ENCODE data around the gene VPS37B. TPM values are rescaled to one million over a fixed set of nuclear protein-coding genes. Genes with fewer than 3 reads are reported as not detected.

The VPS37B gene
- total RNA-seq, 4 donors from 2014 or later, result 21.2 to 52.4 (median 38.1) TPM

DNA sequence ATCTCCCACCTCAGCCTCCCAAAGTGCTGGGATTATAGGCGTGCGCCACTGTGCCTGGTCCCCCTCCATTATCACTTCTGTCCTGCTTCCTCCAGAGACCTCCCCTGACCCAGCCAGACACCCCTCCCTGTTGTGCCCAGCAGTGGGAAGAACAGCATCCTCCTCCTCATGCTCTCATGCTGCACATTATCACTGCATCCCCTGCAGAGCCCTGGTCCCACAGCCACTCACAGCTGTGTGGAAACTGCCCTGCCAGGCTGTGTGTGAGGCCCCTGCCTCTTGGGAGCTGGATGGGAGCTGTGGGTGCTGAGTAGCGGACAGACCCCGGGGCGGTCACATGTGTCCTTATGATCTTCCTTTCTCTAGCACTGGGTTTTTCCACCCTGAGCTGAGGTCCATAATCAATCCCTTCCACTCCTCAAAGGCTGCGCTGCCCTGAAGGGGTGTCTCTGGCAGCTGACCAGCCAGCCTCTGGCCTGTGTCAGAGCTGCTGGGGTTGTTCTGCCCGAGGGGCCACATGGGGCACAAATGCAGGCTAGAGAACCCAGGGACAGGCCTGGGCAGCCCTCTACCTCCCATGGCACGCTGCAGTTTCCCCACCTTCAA is 51.5 kb downstream of the VPS37B start:
- intact Hi-C loops (cut with DNase I), result no loop called here
- peak overlapping the region in 3 of 4 donors; percentile 13 to 25 (median 22) for H3K27ac ChIP-seq (replicated peaks in 1 of 4)
- no peak for DNase-seq (ENCODE audit: extremely low spot score)
- H3K27me3 ChIP-seq, result no peaks in the 10 kb centered on the region
- TF ChIP-seq EP300 (IDR thresholded peaks at IDR 0.05), result no peak
- TF ChIP-seq POLR2A (IDR thresholded peaks at IDR 0.05; ENCODE audit: low read depth), result no peak
- TF ChIP-seq POLR2AphosphoS5 (IDR thresholded peaks at IDR 0.05), result no peak
- TF ChIP-seq, protein P1, sequence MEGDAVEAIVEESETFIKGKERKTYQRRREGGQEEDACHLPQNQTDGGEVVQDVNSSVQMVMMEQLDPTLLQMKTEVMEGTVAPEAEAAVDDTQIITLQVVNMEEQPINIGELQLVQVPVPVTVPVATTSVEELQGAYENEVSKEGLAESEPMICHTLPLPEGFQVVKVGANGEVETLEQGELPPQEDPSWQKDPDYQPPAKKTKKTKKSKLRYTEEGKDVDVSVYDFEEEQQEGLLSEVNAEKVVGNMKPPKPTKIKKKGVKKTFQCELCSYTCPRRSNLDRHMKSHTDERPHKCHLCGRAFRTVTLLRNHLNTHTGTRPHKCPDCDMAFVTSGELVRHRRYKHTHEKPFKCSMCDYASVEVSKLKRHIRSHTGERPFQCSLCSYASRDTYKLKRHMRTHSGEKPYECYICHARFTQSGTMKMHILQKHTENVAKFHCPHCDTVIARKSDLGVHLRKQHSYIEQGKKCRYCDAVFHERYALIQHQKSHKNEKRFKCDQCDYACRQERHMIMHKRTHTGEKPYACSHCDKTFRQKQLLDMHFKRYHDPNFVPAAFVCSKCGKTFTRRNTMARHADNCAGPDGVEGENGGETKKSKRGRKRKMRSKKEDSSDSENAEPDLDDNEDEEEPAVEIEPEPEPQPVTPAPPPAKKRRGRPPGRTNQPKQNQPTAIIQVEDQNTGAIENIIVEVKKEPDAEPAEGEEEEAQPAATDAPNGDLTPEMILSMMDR (IDR thresholded peaks at IDR 0.05), result no peak
- 91% methylated on average over 8 of the region's 8 CpGs for WGBS
- H3K9me3 ChIP-seq, result no peaks in the 10 kb centered on the region
- H3K36me3 ChIP-seq, result peaks cover 0 to 13% (median 5%) of the 10 kb centered on the region in 4 donors
- H3K4me1 ChIP-seq, result peaks cover 42 to 50% (median 45%) of the 10 kb centered on the region in 4 donors
- H3K4me3 ChIP-seq, result no peak overlapping the region

DNA sequence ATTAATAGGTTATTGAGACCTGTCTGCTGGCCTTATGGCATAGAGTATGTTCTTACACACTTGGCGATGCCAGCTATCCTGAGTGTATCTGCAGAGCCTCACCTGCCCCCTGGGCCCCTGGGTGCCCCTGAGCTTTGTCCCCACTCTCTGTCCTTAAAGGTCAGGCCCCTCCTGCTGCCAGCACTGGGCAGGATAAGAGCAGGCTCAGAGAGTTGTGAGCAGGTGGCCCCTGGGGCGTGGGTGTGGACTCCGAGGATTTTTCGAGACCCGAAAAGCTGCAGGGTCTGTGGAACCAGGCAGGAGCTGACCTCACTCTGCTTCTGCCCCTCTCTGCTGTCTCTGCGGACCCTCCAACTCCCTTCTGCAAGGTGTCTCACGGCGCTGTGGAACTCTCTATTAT is 52.5 kb downstream of the VPS37B start:
- H3K36me3 ChIP-seq, result peaks cover 0 to 9% (median 2%) of the 10 kb centered on the region in 4 donors
- 87% methylated on average over 8 of the region's 8 CpGs for WGBS
- no peak overlapping the region for H3K4me3 ChIP-seq
- peaks cover 41 to 50% (median 43%) of the 10 kb centered on the region in 4 donors for H3K4me1 ChIP-seq
- H3K27me3 ChIP-seq, result no peaks in the 10 kb centered on the region
- TF ChIP-seq EP300 (IDR thresholded peaks at IDR 0.05) (no peak), POLR2AphosphoS5 (IDR thresholded peaks at IDR 0.05) (no peak), POLR2A (IDR thresholded peaks at IDR 0.05; ENCODE audit: low read depth) (no peak)
- TF ChIP-seq, protein P1 (IDR thresholded peaks at IDR 0.05), result no peak
- H3K27ac ChIP-seq (replicated peaks in 1 of 4), result peak overlapping the region in 1 of 4 donors; percentile 74
- intact Hi-C loops (cut with DNase I), result no loop called here
- H3K9me3 ChIP-seq, result no peaks in the 10 kb centered on the region
- DNase-seq (ENCODE audit: extremely low spot score), result no peak

DNA sequence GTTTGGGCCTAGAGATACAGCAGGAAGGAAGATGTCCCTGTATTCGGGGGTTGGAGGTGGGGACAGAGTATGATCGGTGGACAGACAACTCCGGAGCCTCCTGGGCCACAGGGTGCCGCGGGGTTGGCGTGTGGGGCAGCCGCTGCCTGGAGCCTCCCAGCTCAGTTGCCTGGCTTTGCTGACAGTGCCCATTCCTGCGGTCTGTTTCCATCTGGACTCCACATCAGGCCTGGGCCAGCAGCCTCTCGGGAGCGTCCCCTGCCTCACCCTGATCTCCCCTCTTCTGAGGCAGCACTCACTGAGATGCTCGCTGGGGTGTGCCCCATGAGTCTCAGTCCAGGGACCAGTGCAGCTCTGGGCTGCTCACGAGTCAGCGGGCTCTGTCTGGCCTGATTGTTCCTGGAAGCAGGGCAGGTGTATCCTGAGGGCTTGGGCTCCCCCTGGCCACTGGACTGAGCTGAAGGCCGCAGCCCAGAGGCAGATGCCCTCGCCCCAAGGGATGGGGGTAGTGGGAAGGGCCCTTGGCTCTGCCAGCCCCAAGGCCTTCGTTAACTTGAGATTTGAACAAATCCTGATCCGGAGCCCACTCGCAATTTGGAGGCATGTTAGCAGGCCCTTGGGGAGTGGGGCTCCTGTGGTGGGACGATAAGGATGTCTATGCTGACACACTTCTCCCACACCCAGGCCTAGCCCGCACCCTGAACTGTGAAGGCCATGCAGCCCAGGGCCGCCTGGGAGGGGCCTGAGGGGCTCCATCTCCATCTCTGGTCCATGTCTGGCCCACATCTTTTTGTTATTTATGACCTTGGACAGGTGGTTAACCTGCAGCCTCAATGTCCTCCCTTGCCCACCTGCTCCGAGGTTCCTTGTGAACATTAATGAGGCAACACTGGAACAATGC is 53.2 kb downstream of the VPS37B start:
- no peak for DNase-seq (ENCODE audit: extremely low spot score)
- Histone ChIP-seq H3K27ac (replicated peaks in 1 of 4) (peak overlapping the region; percentile 53 to 74 (median 67)), H3K36me3 (peaks cover 0 to 3% (median 0%) of the 10 kb centered on the region in 4 donors), H3K27me3 (no peaks in the 10 kb centered on the region), H3K4me1 (peaks cover 42 to 50% (median 46%) of the 10 kb centered on the region in 4 donors), H3K9me3 (no peaks in the 10 kb centered on the region), H3K4me3 (no peak overlapping the region)
- TF ChIP-seq EP300 (IDR thresholded peaks at IDR 0.05) (no peak), POLR2A (IDR thresholded peaks at IDR 0.05; ENCODE audit: low read depth) (no peak), POLR2AphosphoS5 (IDR thresholded peaks at IDR 0.05) (no peak)
- TF ChIP-seq, protein P1 (IDR thresholded peaks at IDR 0.05), result no peak
- WGBS, result 83% methylated on average over 21 of the region's 22 CpGs
- intact Hi-C loops (cut with DNase I), result no loop called here

DNA sequence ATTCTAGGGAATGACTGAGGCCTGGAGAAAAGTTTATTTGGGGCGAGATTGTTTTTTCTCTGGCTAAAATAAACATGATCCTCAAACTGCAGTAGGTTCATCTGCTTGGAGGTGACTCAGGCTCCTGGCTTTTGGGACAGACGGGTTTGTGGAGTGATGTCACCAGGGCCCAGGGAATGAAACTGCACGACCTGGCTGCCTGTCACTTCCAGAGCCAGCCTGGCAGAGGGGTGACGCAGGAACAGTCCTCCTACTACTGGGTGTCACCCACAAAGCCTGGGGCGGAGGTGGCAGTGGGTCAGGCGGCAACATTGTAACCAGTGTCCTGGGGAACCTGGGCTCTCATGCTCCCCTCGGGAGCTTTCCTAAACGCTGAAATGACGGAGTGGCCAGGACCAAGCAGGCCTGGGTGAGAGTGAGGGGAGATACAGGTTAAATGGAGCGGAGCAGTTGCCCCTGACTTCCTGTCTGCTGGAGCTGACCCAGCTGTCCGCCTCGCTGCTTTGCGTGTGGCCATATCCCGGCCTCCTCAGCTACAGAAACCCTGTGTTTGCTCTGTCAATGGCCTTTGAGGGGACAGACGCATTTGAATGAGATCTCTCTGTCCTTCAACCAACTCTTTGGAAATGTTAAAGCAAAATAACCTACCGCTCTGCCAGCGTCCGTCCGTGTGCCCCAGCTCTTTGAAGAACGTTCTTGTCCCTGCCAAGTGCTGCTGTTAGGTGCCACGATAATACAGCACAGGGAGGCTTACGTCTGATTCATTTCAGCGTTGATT is 54.2 kb downstream of the VPS37B start:
- peak in 1 of 2 donors; percentile 33 for TF ChIP-seq POLR2AphosphoS5 (IDR thresholded peaks at IDR 0.05)
- TF ChIP-seq EP300 (IDR thresholded peaks at IDR 0.05), result no peak
- no peaks in the 10 kb centered on the region for H3K27me3 ChIP-seq
- peak overlapping the region in 1 of 4 donors; percentile 10 for H3K4me3 ChIP-seq
- peaks cover 0 to 3% (median 0%) of the 10 kb centered on the region in 4 donors for H3K36me3 ChIP-seq
- intact Hi-C loops (cut with DNase I), result no loop called here
- H3K4me1 ChIP-seq, result peaks cover 44 to 54% (median 49%) of the 10 kb centered on the region in 4 donors
- H3K27ac ChIP-seq (replicated peaks in 1 of 4), result peak overlapping the region; percentile 53 to 74 (median 67)
- DNase-seq (ENCODE audit: extremely low spot score), result no peak
- H3K9me3 ChIP-seq, result no peaks in the 10 kb centered on the region
- WGBS, result 52% methylated on average over 18 of the region's 23 CpGs

Data from esophagus muscularis mucosa (tissue), 4 donors.